SKM-1 treated with dmso at 0.1 percent for 144 hours (cell line): ENCODE data around the gene MORN1.

ENCODE experiments used
- DNase-seq: peaks from one replicate; lab custom pipeline; 2025; ENCODE audit not compliant: unreplicated experiment; lab: John Stamatoyannopoulos, UW

Gene MORN1

DNA sequence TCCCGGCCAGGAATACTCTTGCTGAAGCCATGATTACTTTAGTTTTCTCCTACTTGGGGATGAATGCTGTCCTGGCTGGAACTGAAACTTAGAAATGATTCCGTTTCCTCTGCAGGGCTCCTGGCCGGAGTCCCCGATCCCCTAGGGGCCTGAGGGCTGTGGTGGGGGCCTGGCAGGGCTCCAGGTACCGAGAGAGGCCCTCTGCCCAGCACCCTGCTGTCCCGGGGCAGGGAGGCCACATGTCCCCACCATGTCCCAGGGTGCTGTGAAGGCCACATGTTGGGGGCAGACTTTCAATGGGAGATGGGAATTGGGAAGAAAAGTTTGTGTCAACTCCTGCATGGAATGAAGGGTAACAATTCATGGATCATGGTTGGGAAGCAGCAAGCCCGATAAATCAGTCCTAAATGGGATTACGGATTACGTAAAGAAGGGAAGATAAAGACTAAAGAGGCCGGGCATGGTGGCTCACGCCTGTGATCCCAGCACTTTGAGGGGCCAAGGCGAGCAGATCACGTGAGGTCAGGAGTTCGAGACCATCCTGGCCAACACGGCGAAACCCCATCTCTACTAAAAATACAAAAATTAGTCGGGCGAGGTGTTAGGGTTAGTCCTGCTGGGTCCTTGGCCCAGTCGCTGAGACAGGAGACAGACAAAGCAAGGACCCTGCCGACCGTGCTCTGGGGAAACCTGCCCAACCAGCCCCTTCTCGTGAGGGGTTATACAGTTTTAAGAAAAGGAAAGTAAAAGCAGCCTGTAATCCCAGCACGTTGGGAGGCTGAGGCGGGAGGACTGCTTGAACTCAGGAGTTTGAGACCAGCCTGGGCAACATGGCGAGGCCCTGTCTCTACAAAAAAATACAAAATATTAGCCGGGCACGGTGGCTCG is 37.6 kb downstream of the MORN1 start:
- DNase-seq: no peak

DNA sequence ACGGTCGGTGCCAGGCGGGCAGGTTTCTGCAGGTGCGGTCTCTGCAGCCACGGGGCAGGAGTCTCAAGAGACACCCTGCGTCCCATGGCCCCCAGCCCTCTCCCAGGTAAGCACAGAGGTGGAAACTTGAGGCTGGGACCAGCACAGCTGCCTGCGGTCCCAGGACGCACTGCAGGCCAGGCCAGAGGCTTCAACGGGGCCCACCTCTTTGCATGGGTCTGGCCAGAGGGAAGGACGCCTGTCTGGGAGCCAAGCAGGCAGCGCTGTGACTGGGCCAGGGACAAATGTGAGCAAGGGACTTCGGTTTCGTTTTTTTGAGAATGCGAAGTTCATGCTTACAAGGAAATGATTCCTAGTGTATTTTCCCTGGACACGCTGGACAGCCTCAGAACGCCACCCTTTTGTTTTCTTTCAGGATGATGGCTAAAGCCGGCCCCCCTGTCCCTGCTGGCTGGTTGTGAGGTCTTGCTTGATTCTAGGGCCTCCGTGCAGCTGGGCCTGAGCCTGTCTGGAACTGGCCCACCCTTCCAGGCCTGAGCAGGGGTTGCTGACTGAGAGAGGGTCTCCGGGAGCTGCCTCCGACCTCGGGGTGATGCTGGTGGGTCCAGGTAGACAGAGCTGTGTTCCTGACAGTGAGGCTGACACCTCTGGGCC is 38.3 kb downstream of the MORN1 start:
- no peak for DNase-seq

DNA sequence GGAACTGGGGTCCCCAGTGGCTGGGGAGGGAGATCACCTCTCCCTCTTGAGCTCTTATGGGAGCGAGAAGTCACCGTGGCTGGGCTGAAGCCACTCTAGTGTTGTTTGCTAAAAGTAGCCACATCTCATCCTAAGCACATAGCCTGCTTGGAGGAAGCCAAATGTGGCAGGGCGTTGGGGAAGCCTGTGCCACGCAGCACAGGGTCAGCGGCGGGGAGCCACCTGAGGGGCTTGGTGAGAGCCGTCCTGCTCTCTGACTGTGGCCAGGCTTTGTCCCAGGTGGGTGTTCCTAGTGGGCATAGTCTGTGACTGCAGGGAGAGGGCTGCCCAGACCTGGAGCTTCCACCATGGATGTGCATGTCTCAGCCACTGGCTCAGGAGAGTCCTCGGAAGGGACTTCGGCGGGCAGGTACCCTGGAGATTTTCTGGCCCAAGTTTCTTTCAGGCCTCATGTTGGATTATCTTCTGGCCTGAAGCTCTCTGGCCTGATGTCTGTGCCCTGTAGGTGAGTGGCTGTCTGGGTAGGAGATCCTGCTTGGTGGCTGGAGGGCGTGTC is 38.9 kb downstream of the MORN1 start:
- no peak for DNase-seq

DNA sequence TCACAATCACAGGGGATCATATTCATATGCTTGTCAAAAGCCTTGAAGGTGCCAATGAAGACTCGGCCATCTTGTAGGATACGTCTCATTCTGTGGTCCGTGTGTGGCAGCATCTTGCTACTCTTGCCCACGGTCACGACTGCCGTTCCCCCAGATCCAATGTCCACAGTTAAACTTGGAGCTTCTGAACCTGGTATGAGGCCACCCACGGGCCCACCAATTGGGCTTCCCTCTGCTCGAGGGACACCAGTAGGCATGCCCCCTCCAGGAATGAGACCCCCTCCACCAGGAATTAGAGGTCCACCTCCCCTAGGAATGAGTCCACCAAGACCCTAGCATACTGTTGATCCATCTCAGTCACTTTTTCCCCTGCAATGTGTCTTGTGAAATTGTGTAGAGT is 39.6 kb downstream of the MORN1 start:
- DNase-seq: no peak

DNA sequence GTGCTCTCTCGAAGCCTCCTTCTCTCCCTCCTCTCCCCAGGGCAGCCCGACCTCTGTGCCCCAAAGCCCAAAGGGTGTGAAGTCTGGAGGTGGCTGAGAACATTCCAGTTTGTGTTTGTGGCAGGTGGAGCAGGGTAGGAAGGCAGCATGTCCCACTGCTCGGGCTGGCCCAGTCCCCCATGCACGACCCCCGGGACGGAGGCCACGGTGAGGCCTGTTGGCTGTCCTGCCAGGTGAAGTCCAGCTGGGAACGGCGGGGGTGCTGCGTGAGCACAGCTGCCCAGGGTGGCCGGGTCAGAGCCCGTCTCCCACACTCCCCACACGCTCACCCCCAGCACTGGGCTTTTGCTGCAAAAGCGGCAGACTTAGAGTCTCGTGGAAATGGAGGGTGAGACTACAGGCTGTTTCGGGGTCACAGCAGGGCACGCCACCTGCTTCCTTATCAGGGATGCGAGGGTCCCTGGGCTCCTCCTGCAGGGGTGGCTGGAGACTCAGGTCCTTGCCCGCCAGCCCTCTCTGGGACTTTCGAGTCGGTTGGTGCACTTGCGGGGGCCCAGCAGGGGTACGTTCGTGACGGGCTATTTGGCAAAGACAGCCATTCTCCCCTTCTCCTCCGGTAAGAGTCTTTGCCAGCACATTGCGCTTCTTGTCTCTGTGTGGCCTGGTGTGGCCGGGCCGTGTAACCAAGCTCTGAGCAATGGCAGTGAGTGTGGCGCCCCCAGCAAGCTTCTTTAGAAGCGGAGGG is 40.3 kb downstream of the MORN1 start:
- DNase-seq: no peak

DNA sequence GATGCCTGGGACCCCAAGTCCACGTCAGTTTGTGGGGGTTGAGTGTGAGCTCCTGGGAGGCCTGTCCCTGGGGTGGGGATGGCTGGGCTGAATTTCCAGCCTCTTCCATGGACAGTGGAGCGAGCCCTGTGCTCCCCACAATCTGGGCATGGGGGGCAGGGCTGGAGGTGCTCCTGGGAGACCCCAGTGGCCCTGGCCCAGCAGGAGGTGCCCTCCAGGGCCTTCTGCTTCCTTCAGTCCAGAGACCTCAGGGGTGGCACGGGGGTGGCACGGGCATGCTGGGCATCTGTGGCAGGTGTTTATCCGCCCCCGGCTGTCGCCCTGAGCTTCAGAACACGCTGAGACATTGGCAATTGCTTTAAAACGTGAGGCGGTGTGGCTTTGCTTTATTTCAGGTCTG is 40.9 kb downstream of the MORN1 start:
- DNase-seq: no peak

DNA sequence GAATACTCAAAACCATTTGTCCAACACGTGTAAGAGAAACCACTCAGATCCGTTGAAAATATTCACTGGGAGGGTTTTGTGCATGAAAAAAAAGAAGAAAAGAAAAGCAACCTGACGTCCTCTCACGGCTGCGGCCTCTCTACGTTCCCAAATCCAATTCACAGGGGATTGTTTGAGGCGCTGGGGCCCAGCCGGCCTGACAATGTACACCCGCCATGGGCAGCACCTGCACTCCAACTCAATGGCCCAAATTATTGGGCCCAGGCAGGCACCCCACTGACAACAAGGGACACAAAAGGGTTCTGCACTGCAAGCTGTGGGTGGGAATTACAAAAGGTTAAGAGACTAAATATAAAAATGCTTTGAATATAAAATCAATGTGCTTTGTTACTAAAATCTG is 41.5 kb downstream of the MORN1 start:
- DNase-seq: no peak

DNA sequence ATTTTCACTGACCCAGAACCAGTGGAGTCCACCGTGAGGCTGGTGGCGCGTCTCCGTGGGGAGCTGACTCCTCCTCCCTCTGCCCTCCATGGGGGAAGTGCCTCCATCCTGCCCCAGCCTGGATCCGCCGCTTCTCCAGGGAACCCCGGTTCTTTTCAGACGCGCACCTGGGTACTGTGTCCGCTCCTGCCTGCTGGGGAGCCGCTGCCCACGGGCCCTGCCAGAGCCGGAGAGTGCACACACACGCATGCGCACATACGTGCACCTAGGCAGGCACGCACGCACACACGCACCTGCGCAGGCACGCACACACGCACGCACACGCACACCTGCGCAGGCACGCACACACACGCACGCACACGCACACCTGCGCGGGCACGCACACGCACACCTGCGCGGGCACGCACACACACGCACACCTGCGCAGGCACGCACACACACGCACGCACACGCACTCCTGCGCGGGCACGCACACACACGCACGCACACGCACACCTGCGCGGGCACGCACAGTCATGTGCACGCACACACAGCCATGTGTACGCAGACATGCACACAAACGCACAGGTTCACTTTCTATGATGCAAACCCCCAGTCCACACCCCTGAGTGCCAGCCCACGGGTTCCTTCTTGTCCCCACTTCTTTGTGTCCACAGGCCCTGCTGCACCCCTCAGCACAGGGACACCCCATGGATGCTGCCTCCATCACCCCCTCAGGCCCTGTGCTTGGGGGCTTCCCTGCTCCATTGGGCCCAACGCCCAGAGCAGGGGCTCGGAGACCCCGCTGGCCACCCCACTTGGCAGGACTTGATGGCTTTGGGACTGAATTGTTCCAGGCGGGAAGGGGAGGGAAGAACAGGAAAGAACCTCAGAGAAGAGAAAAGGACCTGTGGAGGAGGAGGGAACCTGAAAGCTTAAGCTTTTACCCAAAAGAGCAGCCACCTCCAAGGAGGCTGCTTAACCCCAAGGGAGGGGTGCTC is 42.7 kb downstream of the MORN1 start:
- DNase-seq: no peak

DNA sequence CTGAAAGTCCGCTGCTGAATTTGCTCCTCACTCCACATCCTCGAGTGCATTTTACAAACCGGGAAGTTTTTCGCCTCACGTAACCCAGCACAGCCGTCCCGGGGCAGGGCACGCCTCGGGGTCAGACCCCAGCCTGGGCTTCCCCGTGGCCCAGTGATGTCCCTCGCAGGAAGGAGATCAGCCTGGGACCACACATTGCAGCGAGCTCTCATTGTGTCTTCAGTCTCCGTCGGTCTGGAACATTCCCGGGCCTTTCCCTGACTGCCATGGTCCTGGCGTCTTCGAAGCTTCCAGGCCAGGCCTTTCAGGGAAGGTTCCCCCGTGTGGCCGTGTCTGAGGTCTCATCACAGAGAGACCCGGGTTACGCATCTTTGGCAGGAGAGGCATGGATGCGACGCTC is 43.5 kb downstream of the MORN1 start:
- DNase-seq: no peak

DNA sequence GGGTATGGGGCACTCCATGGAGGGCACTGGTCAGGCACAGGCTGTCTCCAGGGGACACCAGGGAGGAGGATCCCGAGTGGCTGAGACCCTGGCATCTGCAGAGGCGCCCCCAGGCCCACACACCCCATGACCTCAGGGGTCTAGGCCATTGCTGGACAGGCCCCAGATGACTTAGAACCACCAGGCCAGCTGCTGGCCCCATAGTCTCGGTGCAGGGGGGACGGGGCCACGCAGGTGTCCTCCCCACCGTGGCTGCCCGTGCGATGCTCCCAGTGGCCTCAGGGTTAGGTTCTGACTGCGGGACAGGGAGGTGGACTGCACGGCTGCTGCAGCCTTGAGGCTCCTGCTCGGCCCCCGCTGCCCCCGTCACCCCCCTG is 44.0 kb downstream of the MORN1 start:
- no peak for DNase-seq

DNA sequence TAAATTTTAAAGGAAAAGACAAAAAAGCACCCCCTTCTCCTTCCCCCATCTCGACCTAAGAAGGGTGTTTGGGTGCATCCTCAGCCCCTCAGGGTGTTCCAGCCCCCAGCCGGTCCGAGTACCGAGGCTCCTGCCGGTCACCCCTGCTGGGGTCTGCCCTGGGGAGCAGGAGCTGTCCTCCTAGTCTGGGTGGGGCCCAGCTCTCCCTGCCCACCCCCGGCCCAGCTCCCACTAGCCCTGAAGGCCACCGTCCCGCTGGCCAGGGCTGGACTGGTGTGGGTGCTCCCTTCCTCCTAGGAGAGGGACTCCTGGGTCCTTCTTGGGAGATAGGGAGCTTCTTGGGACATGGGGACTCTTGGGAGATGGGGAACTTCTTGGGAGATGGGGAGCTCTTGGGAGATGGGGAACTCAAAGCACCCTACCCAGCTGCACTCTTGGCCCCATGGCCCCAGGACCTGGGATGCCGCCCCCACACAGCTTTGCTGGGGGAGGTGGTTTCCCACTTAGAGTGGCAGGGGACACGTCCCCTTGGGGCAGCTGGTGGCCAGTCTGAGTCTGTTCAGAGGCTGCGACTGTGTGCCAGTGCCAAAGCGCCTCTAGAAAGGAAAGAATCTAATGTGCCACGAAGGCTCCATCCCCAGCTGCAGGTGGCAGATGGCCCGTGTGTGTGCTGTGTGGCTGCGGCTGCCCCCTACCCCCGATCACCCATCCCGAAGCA is 44.5 kb downstream of the MORN1 start:
- no peak for DNase-seq

DNA sequence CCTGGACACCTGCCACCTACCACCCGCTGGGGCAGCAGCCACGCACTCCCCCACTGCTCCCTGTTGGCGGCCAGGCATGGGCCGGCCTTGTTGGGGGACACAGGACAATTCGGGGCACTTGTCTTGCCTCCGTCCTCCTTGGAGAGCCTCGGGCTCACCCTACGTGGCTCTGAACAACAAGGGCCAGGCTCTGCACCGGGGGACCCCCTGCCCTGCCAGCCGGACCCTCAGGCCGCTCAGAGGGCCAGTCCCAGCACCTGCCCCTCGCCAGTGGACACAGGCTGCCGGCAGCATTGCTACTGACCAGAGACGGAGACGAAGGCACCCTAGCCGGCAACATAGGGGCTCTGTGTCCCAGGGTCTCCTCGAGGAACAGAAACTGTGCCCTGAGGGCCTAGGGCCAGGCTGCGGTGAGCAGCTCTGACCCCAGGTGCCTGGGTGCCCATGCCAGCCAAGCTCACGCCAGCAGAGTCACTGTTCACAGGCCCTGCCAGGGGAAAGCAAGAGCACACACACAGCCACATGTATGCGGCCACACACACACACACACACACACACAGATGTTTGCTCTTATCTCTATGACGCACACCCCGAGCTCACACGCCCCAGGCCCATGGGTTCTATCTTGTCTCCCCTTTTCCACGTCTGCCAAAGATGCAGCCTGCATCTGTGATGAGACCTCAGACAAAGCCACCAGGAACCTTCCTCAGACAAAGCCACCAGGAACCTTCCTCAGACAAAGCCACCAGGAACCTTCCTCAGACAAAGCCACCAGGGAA is 45.9 kb downstream of the MORN1 start:
- no peak for DNase-seq

DNA sequence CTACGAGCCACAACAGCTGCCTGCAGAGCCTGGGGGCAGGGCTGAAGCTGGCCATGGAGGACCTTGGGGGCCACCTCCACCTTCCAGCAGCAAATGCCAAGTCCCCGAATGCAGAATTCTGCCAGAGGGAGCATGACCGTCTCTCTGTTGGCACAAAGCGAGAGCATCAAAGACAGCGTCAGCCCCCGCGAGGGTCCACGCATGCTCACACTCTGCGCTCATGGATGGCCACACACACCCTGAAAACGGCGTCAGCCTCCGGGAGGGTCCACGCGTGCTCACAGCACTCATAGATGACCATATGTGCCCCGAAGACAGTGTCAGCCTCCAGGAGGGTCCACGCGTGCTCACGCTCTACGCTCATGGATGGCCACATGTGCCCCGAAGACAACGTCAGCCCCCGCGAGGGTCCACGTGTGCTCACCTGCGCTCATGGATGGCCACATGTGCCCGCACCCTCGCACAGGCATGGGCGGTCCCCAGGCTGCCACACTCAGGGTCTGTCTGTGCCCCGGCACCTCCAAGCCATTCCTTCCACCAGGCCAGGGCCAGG is 46.5 kb downstream of the MORN1 start:
- DNase-seq: no peak

DNA sequence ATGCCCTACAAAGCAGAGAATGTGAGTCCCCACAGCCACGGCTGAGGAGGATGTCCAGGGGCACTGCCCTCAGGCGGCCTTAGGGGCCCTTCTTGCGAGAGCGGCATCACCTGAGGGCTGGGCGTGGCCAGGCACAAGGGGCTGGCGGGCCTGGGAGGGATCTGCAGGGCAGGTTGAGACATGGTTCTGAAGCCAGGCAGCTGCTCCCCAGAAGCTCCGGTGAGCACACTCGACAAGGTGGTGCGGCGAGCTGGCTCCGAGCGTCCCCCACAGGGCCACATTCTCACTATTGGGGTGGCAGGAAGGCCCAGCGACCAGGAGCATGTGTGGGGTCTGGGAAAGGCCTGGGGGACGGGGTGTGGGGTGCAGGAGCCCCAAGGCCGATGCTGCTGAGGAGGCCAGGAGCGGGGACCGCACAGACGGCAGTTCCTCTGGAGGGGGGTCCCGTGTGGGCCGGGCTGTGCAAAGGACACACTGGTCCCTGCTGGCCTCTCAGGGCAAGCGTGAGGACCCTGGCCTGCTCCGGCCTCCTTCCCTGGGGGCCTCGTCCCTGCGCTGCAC is 47.2 kb downstream of the MORN1 start:
- DNase-seq: no peak

DNA sequence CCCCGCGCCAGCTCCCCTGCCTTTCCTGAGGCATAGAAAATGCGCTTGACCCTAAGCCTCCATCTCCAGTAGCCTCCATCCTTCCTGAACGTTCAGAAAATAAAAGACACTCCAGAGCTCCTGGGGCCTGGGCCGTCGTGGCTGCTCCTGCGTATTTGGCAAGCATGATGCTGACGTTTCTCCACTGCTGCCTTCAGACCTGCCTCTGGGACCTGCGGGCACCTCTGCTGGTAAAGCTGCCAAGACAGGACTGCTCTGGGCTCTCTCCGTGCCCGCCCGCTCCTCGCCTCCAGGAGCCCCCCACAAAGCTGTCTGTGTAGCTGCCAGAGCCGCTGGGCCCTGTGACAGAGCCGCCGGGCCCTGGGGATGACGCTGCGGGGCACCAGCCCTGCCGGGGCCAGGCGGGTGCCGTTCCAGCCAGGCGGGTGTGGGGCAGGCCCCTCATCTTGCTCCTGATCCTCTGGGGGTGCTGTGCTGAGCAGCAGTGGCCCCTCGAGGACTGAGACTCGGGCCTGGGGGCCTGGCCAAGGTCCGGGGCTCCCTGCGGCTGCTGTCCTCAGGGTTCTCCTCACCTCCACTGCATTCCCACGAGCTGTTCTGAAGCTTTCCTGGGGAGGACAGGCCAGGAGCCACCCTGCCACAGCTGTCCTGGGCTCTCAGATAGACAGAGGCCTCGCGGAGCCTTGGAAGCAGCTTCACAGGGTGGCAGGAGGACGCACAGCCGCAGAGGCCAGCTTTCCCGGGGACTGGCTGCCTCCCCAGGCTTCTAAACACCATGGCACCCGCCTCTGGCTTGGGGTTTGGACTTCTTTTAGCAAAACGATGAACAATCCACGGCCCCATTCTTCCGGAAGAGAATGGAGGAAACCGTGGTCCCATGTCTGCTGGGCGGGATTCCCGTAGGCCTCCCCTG is 48.1 kb downstream of the MORN1 start:
- no peak for DNase-seq

DNA sequence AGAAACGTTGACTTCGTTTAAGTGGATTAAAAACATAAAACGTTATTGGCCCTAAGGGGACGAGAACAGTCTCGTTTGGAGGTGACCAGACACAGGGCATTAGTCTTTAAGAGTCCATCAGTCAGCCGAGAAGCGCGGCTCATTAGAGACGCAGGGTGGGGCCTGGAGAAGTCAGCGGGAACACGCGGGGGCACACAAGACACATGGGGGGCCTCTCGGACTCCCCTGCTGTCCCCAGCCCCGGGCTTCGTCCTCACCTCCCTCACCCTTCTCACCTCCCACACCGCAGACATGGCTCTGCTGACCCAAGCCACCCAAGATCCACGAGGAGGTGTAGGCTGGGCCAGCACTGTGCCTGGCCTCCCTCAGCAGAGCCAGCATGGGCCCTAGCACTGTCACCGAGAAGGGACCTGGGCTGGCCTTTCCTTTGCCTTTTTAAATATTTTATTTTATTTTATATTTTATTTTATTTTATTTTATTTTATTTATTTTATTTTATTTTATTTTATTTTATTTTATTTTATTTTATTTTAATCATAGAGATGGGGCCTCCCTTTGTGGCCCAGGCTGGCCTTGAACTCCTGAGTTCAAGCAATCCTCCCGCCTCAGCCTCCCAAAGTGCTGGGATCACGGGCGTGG is 48.9 kb downstream of the MORN1 start:
- no peak for DNase-seq
